Stimulated activated CD8-positive, alpha-beta memory T cell treated with anti-CD3 and anti-CD28 coated beads, Interleukin-2, amount 100 ng/mL, for 48 hours (primary cell): ENCODE data around the gene SNAPC1.
A peak's percentile ranks its signal among the peaks of the same experiment; 100 is the strongest.
"Not testable (repeated sequence)": the region's sequence is repeated elsewhere in the genome, so short reads cannot be mapped to it uniquely, and the experiment has no call there.

Experiments
- DNase-seq, 2 donors: peaks; one replicate each; pipeline ENCODE4 v3.0.0-alpha.2; 2020; ENCODE audit warnings: low read depth in 2 of 2

The SNAPC1 gene

DNA sequence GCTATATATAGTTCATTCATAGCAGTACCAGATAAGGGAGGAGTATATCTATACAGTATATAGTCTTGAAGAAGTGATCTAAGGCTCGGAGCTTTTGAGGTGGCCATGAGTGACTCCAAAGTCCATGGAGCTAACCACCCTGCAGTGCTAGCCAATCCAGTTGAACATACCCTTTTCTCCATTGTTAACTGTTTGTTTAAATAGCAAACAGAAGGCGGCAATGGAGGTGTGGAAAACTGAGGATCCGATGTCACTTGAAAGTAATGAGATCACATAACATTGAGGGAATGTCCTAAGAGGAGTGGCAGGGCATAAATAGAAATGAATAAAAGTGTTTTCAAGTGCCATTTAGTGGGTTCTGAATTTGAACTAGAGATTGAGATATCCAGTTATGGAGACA, 12.4 kb upstream of the SNAPC1 start:
- DNase-seq = no peak

DNA sequence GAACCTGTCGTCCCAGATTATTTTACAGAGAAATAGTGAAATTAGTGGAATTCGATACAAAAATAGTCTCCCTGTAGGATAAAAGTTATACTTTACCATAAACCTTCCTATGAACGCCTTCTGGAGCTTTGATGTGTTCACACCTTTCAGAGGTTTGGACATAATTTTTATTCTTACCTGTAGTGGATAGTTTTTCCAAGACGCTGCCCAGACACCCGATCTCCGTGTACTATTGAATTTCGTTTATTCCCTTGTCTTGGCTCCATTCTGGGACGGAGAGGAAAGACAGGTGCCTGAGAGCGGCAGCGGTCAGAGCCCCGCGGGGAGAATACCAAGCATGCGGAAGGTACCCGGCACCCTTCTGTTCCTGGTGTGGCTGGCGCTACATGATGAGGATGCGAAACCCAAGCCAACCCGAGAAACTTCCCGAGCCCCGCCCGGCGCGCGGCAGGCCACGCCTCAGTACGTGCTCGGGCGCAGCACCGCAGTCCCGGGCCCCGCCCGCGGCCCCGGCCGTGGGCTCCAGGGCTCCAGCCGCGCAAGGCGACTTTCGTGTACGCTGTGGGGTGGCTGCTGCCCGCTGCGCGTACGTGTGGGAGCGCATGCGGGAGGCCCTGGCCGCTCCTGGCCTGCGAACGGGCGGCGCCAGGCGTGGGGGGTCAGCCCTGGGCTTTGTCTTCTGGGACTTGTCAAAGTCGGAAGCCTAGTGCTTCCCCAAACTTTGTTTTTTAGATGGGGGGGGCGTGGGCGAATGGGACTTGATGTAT, 11.3 kb upstream of the SNAPC1 start:
- DNase-seq = peak; percentile 73 to 80

DNA sequence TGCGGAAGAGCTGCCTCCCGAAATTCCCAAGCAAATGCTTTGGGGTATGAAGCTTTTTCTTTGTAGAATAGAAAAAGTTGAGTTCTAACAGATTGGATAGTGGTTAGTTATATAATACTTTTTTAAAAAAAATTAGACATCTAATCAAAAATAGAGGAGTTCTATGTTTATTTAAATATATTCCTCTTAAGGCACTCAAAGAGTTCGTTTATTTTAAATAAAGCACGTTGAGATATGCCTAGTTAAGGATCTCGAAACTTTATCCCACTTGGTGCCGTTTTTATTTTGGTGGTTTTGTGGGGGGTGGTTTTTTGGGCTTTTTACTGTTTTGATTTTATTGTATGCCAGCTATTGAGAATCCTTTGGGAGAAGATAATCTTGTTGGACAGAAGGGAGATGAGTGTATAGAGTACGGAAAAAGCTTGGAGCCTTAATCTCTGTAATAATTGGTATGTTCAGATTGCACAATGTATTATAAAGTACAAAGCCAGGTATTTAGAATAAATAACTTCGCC, 10.7 kb upstream of the SNAPC1 start:
- no peak for DNase-seq

DNA sequence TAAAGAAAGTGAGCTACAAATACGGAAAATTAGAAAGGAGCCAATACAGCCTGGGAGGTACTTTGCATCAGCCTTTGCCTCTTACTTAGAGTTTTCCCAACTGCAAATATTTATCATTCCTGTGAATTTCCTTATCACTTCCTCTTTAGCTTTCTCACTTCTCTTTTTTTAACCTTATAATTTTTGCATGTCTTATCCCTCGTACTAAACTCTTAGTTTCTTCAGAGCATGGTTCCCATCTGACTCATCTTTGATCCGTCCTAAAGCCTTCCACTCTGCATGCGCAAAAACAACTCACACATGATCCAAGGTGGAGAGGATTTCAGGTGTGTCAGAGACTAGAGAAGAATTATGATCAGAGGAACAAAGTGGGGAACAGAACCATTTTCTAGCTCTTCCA, 9.6 kb upstream of the SNAPC1 start:
- no peak for DNase-seq

DNA sequence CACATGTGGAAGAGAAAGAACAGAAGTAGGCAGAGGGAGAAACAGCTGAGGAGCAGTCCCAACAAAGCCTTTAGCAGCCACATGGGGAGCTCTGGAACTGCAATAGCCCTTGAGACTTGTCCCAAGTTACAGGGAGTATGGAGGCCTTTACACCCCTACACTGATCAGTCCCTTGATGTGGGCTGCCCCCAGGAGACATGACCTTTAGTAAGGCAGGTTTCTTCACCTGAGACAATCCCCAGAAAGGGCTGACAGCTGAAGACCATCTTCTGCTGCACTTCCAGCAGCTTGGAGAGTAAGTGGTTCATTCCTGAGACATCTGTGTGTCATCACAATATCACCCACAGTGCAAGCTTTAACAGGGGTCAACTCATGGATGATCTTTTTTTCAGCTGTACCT, 8.6 kb upstream of the SNAPC1 start:
- DNase-seq = no peak

DNA sequence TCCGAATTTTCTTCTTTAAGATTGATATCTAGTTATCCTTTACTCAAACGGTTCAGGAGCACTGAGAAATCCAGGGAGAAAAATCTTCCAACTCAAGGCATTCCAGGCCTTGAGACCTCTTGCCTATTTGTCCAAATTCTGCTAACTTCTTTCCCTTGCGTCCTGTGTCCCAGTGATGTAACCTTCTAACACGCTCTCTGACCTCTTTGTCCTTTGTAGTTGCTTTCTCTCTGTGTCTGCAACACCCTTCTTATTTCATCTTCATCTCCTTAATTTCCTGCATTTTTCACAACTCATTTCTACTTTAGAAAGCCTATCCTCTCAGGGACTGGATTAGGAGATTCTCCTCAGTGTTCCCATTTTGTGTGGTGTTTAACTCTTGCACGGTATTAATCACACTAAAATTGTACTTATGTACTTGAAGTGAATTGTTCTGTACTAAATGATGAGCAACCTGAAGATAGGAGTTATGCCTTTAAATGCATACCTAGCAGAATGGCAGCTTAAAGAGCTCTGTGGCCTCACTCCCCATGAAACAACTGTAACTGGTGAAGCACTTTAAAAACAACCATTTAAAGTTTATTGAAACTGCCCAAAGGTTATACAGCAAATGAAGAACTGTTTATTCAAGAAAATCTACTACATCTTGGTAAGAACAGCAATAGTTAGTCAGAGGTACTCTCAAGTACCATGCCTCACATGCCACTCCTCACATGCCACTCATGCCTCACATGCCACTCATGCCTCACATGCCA, 7.4 kb upstream of the SNAPC1 start:
- no peak for DNase-seq

DNA sequence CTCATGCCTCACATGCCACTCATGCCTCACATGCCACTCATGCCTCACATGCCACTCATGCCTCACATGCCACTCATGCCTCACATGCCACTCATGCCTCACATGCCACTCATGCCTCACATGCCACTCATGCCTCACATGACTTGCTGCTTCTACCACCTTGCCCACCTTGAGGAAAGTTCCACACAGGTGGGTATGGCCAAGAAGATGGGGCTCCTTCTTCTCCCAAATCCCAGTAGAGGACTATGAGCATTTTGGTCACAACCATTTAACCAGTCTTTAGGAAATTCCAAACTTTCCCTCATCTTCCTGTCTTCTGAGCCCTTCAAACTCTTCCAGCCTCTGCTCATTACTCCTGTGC, 6.9 kb upstream of the SNAPC1 start:
- DNase-seq = not testable (repeated sequence)

DNA sequence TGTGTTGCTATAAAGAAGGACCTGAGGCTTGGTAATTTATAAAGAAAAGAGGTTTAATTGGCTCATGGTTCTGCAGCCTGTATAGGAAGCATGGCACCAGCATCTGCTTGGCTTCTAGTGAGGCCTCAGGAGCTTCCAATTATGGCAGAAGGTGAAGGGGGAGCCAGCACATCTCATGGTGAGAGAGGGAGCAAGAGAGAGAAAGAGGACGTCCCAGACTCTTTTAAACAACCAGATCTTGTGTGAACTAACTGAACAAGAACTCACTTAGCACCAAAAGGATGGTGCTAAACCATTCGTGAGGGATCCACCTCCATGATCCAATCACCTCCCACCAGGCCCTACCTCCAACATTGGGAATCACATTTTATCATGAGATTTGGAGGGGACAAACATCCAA, 6.1 kb upstream of the SNAPC1 start:
- DNase-seq = no peak

DNA sequence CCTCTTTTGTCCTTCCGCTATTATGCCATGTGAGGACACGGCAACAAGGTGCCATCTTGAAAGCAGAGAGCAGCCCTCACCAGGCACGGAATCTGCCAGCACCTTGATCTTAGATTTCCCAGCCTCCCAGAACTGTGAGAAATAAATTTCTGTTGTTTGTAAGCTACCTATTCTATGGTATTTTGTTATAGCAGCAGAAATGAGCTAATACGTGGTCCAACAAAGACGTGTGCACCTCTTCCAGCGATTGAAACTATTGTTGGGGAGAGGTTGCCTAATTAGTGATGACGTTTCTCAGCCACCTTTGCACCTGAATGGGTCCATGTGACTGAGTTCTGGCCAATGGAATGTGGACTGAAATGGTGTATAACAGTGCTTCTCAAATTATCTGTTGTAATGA, 2.3 kb upstream of the SNAPC1 start:
- no peak for DNase-seq

DNA sequence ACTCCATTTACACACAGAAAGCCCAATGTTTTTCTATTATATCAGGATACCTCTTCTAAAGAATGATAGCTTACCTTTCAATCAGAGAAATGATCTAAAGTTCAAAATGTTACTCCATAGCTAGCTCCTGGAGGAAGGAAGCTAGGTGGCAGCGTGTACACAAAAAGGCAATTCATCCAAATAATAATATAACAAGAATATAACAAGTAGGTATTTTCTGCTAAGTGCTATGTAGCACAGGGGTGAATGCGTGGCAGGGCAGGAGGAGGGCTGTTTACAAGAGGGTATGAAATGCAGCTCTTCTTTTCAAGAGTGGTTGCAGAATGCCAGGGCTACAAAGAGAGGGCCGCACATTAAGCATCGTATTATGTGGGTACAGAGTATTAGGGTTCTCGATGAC, 663 bp upstream of the SNAPC1 start:
- no peak for DNase-seq

DNA sequence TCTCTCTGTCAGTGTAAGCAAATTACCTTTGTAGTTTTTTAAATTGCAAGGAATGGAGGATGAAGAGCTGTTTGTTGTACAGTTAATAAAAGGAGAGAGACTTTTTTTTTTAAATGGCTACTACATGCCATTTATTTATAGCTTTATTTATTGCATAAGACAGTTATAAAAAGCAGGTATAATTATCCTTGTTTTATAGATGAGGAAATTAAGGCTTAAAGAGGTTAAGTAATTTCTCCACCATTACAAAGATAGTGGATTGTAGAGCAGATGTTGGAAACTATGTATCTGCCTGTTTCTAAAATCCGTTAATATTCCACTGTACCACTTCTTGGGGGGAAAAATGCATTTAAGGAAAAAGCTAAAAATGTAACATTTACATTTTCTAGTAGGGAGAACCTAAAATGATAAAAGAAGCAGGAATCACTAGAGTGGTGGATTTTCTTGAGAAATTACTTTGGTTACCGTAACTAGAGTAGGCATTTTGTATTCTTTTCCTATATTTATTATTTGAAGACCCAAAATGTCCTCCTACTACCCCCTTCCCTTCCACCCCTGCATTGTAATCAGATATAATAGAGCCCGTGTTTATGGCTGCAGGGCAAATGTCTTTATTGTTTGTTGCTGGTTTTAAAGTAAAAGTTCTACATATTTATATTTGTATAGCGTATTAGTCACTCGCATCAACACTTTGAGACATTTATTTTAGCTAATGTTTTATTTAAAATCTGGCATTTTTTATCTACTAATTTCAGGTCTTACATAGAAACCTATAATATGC, 2.3 kb downstream of the SNAPC1 start:
- no peak for DNase-seq

DNA sequence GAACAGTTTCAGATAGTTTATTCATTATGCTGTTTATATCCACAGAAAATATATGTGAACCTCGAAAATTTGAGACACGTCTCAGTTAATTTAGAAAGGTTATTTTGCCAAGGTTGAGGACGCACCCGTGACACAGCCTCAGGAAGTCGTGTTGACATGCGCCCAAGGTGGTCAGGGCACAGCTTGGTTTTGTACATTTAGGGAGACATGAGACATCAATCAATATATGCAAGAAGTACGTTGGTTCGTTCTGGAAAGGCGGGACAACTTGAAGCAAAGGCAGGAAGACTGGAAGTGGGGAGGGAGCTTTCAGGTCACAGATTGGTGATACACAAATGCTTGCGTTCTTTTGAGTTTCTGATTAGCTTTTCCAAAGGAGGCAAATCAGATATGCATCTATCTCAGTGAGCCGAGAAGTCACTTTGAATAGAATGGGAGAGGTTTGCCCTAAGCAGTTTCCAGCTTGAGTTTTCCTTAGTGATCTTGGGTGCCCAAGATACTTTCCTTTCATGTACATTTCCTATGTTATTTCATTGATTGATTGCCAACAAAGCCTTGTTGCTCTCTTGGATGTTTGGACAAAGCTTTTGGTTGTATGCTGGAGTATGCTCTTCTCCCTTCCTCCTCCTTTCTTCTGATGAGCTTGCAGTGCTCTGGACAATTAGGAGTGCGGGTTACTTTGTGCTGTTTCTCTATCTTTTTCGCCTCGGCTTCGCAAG, 3.2 kb downstream of the SNAPC1 start:
- DNase-seq = no peak

DNA sequence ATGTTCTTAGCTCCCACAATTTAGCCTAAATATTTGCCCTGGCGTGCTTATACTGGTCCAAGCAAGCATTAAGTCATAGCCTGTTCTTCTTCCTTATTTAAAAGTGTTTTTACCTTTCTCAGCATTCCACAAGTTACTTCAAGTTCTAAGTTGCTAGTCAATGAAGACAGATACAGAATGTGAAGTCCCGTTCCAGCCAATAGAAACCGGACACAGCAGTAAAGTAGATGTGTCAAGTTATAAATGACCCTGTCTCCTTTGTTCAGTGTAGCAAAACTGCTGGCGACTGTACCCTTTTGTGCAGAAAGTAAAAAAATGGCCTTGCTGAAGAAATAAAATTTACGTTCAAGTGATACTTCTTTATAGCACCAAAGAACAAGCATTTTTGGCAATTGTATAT, 3.9 kb downstream of the SNAPC1 start:
- no peak for DNase-seq

DNA sequence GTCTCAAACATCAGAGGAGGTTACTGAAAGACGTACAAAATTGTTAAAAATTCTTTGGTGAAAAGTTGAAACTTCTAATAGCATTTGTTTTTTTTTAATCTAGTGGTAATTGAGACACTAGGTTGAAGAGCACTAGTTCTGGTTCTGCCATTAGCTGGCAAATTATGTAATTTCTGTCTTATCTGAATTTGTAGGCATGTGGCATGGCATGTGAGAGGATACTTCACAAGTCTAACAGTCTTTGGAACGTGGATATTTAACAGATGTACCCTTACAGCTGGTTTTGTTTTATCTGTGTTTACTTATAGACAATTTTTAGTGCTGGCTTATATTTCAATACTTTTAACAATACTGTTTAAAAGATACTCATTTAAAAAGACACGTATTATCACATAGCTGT, 6.0 kb downstream of the SNAPC1 start:
- no peak for DNase-seq

DNA sequence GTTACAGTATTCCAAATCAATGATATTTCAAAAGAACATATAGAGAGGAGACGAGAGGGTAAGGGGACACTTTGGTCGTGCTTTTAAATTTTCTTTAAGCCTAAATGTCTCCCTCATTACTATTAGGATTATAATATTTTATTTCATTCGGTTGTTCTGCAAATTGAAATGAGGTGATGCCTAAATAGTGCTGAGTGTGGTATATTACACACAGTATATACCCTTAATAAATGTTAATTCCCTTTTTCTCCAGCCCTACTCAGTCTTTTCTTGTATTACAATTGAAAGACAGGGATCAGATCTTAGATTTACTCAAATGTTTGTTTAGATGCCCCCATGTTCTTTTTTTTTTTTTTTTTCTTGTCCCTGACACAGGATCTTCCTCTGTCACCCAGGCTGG, 7.7 kb downstream of the SNAPC1 start:
- DNase-seq = no peak

DNA sequence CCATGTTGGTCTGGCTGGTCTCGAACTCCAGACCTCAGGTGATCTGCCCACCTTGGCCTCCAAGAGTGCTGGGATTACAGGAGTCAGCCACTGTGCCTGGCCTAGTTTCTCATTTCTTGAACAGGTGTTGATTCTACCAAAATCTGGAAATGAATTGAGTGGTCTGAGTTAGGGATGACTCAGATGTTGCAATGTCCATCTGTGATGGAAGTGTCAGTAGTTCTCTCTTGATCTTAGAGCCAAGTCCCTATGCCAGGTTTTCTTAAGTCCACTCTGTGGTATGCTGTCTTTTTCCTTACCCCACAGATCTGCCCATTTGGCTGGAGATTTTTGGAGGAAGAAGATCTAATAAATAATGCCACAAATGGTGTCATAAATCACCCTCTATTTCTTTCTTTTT, 12.6 kb downstream of the SNAPC1 start:
- no peak for DNase-seq

DNA sequence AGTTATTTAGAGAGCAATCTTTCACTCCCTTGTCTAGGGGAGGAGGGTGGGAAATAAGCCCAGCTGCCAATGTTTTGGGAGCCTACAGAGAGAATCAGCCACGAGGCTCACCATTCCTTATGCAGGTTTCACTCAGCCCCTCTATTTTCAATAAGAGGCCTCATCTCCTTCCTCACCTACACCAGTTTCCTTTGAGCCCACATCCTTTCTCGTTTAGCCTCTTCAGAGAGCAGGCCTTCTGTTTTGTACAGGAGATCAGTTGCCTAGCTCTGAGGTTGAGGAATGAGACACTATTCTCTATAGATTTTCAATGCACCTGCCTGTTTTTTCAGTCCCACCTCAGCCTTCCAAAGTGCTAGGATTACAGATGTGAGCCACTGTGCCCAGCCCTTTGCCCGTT, 17.9 kb downstream of the SNAPC1 start:
- DNase-seq = no peak

DNA sequence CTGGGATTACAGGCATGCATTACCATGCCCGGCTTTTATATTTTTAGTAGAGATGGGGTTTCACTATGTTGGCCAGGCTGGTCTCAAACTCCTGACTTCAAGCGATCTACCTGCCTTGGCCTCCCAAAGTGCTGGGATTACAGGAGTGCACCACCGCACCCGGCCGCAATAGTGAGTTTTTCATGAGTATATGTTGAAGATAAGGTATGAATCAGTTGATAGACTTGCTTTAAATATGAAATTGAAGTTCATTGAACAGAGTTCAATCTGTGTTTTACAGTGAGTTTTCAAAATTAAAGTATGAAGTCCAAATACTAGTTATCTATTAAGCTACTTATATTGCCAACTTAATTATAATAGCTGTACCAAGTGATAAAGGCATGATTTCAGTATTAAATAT, 35.1 kb downstream of the SNAPC1 start:
- no peak for DNase-seq

DNA sequence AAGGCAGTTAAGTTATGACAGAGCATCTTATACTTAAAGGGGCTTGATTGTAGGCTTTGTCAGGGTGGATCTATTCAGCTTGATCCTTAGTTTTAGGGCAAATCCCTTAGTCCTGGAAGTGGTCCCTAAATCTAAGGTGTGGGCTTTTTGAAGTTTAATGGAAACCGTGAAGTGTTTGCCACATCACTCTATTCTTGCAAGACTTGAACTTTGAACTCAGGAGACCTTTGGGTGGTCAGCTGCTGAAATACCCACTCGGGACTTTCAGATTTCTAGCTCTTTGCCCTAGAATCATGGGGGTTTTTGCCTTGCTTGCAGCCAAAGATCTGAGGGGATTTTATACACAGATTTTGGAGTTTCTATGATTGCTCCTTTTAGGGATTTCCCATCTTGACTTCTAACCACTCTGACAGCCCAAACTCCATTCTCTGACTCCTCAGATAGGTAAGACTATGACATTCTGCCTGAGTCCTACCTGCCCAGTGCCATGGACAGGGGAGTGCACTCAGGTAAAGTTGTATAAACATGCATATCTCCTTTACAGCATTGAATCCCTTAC, 39.9 kb downstream of the SNAPC1 start:
- DNase-seq = no peak

DNA sequence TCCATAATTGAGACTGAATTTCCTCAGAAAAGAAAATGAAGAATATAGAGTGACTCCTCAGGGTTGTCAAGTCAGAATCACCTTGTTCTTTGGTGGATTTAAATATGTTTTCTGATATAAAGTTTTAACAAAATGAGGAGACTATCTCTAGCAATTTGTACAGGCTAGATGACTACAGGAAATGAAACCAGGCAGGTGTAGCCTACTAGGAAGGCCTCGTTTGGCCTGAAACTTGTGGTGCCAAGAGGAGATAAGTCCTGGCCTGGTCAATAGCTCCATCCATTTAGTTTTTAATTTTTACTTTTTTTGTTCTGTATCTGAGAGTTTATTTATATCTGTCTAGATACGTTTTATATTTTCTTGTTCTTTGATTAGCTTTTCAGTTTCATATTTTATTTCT, 41.5 kb downstream of the SNAPC1 start:
- DNase-seq = no peak

DNA sequence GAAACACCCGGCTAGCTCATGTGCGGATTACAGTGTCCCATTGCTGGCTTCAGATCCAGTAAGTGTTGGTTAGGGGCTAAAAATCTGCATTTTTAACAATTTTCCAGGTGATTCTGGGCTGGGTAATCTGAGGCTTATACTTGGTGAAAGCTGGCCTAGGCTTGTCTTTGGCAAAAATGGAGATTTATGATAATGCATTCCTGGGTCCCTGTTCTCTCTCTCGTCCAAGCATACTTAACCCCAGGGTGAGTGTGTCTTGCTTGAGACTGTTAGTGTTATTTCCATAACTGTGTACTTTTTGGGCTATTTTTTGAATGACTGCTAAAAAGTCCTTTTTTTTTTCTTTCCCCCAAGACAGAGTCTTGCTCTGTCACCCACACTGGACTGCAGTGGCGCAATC, 43.2 kb downstream of the SNAPC1 start:
- no peak for DNase-seq

DNA sequence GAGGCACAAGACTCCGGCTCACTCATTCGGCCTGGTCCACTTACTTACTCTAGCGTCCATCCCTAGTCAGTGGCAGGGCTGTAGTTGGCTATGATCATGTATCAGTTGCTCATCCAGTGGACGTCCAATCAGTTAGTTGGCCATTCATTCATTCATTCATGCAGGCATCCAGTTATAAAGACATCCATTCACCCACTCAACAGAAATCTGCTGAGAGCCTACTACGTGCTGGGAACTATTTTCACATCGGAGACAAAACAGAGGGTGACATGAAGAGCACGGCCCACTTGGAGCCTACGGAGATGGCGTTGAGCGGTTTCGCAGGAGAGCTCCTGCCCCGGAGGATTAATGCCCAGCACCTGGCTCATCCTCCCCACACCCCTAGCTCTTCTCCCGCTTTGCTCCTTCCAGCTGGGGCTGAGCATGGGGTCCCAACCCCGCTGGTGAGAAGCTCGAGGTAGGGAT, 49.7 kb downstream of the SNAPC1 start:
- DNase-seq = no peak
